CD4-positive, alpha-beta T cell (primary cell): Measurements from ENCODE around the gene NCAM2. TPM values are rescaled to one million over a fixed set of nuclear protein-coding genes. Genes with fewer than 3 reads are reported as not detected.

ENCODE experiments used
- ATAC-seq: fragments of 200-7000 bp; cut with Tn5 transposase; one replicate; pipeline ENCODE4 v1.10.0; 2022; ENCODE audit warnings: mild to moderate bottlenecking; ENCODE audit not compliant: poor library complexity
- CTCF ChIA-PET: fragments of 350-600 bp; sonication (Branson Sonifier 250); formaldehyde crosslinking; loops from one replicate; lab custom pipeline; 2021; ENCODE audit warnings: antibody characterized with exemption, inconsistent platforms; lab: Charles Lee
- POLR2A ChIA-PET: fragments of 350-600 bp; sonication (Branson Sonifier 250); formaldehyde crosslinking; loops from one replicate; lab custom pipeline; 2021; ENCODE audit warnings: antibody characterized with exemption, inconsistent platforms; lab: Charles Lee
- DNase-seq, 14 experiments: peaks; one replicate each; pipeline ENCODE4 v3.0.0-alpha.2; 2013 to 2020; ENCODE audit warnings: mixed read lengths in 2 of 14
- H3K27ac ChIP-seq, 2 donors: one replicate each; pipeline versions ENCODE4 v1.5.1 to v1.7.0; 2013; ENCODE audit warnings: low read length in 2 of 2, low read depth in 1 of 2, mild to moderate bottlenecking in 1 of 2
- H3K27me3 ChIP-seq, 2 experiments: 1 replicate in 1 of 2; 2 replicates in 1 of 2; pipeline versions ENCODE4 v1.6.1 to v1.7.0; 2013; ENCODE audit warnings: low read length in 2 of 2, control low read depth in 1 of 2, mild to moderate bottlenecking in 1 of 2, moderate library complexity in 1 of 2; ENCODE audit not compliant: insufficient read depth in 2 of 2, control insufficient read depth in 1 of 2
- H3K36me3 ChIP-seq: one replicate; pipeline ENCODE4 v1.6.1; 2013; ENCODE audit warnings: low read length, control low read depth; ENCODE audit not compliant: insufficient read depth
- H3K4me1 ChIP-seq: one replicate; pipeline ENCODE4 v1.6.1; 2013; ENCODE audit warnings: low read length, control low read depth; ENCODE audit not compliant: insufficient read depth
- H3K4me3 ChIP-seq: one replicate; pipeline ENCODE4 v1.5.1; 2013; ENCODE audit warnings: mild to moderate bottlenecking, low read length, moderate library complexity
- H3K9me3 ChIP-seq, 2 experiments: 1 replicate in 1 of 2; 2 replicates in 1 of 2; pipeline versions ENCODE4 v1.6.1 to v1.7.0; 2013; ENCODE audit warnings: low read length in 2 of 2, mild to moderate bottlenecking in 2 of 2, control low read depth in 1 of 2, moderate library complexity in 1 of 2; ENCODE audit not compliant: control insufficient read depth in 1 of 2, insufficient read depth in 1 of 2
- H3K27ac Mint-ChIP-seq: one replicate; pipeline ENCODE4 v1.8.0; 2020; ENCODE audit warnings: mixed read lengths
- H3K27me3 Mint-ChIP-seq: one replicate; pipeline ENCODE4 v1.8.0; 2021; ENCODE audit warnings: mixed read lengths
- H3K36me3 Mint-ChIP-seq: one replicate; pipeline ENCODE4 v1.8.0; 2021; ENCODE audit warnings: low read depth, mixed read lengths
- H3K4me1 Mint-ChIP-seq: one replicate; pipeline ENCODE4 v1.8.0; 2021; ENCODE audit warnings: low read depth, mixed read lengths
- H3K4me3 Mint-ChIP-seq: one replicate; pipeline ENCODE4 v1.8.0; 2020; ENCODE audit warnings: mild to moderate bottlenecking, mixed read lengths
- H3K9me3 Mint-ChIP-seq: one replicate; pipeline ENCODE4 v1.8.0; 2020; ENCODE audit warnings: mixed read lengths
- CTCF ChIP-seq: fragments of 200-600 bp; IDR thresholded peaks from one replicate; pipeline ENCODE4 v1.8.0; 2022; ENCODE audit warnings: antibody characterized with exemption, mild to moderate bottlenecking
- intact Hi-C, 2 experiments: fragments of 100-400 bp; cut with DNase I in 1 of 2; cut with micrococcal nuclease in 1 of 2; formaldehyde crosslinking; loops; one replicate each; pipeline versions ENCODE4 v1.15.1 to v1.9.0; 2023 to 2025; cut with DNase I, micrococcal nuclease
- total RNA-seq, 174 experiments: library from RNA in 2 of 174; stranded (reverse) in 2 of 174; gene quantifications; one replicate each; pipeline ENCODE4 v1.2.3 and lab custom pipeline; 2021 to 2026

The NCAM2 gene
- total RNA-seq, 2 experiments from 2014 or later, result not detected

DNA sequence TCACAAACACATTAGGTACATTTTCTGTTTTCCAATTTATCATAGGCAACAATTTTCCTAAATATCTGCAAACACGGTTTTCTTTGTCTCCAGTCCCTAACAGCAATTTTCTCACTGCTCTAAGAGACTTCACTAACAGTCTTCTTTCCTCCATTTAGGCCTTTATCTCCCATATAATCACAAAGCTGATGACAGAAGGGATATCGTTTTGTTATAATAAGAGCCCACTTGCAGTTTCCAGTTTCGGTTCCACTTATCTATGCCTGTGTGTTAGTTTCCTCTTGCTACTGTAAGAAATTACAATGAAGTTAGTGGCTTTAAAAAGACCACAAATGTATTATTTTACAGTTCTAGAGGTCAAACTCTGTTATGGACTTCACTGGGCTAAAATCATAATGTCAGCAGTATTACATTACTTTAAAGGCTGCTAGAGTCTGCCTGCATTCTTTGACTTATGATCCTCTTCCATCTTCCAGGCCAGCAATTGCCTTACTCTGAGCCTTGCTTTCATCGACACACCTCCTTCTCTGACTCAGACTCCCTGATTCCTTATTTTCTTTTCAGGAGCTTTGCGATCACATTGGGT is 549.3 kb downstream of the NCAM2 start:
- TF ChIP-seq CTCF, result no peak
- no peaks in the 10 kb centered on the region for H3K36me3 ChIP-seq
- ATAC-seq (no peak), DNase-seq (no peak)
- peaks cover 0 to 4% of the 10 kb centered on the region in 2 experiments for H3K9me3 ChIP-seq
- ChIA-PET POLR2A (no interaction called here), CTCF (interaction anchor here (1.5 kb wide), 1 partner anchor 8 kb away, joined by 3 read pairs; no protein-coding TSS in a partner anchor)
- H3K4me3 ChIP-seq, result no peak overlapping the region
- H3K27me3 ChIP-seq, result no peaks in the 10 kb centered on the region
- no peak overlapping the region for H3K27ac ChIP-seq
- Mint-ChIP-seq H3K27ac (no peak overlapping the region), H3K36me3 (no peaks in the 10 kb centered on the region), H3K27me3 (no peaks in the 10 kb centered on the region), H3K9me3 (peaks cover 14% of the 10 kb centered on the region), H3K4me1 (no peaks in the 10 kb centered on the region), H3K4me3 (no peak overlapping the region)
- intact Hi-C loops, result no loop called here
- no peaks in the 10 kb centered on the region for H3K4me1 ChIP-seq

GRCh38 chr21:21559285-21560045 is 561.3 kb downstream of the NCAM2 start:
- intact Hi-C loops, result no loop called here
- Histone ChIP-seq H3K27me3 (no peaks in the 10 kb centered on the region), H3K27ac (no peak overlapping the region), H3K9me3 (peaks cover 8 to 16% of the 10 kb centered on the region in 2 experiments), H3K4me1 (no peaks in the 10 kb centered on the region), H3K36me3 (no peaks in the 10 kb centered on the region), H3K4me3 (no peak overlapping the region)
- H3K27me3 Mint-ChIP-seq, result no peaks in the 10 kb centered on the region
- no peak overlapping the region for H3K27ac Mint-ChIP-seq
- ChIA-PET POLR2A (no interaction called here), CTCF (no interaction called here)
- DNase-seq, result no peak
- H3K4me3 Mint-ChIP-seq, result no peak overlapping the region
- no peaks in the 10 kb centered on the region for H3K4me1 Mint-ChIP-seq
- no peak for ATAC-seq
- TF ChIP-seq CTCF, result no peak
- no peaks in the 10 kb centered on the region for H3K36me3 Mint-ChIP-seq
- H3K9me3 Mint-ChIP-seq, result peaks cover 13% of the 10 kb centered on the region
